HG03025 (cell line): Measurements from ENCODE around the gene ASPHD2.
A peak's percentile ranks its signal among the peaks of the same experiment; 100 is the strongest.
"Not testable (repeated sequence)": the region's sequence is repeated elsewhere in the genome, so short reads cannot be mapped to it uniquely, and the experiment has no call there.

Experiments
- ATAC-seq: cut with Tn5 transposase; IDR thresholded peaks from one replicate; pipeline ENCODE4 v1.9.1; 2021; ENCODE audit warnings: mild to moderate bottlenecking, moderate library complexity; ENCODE audit not compliant: unreplicated experiment, low FRiP score

ASPHD2 gene

DNA sequence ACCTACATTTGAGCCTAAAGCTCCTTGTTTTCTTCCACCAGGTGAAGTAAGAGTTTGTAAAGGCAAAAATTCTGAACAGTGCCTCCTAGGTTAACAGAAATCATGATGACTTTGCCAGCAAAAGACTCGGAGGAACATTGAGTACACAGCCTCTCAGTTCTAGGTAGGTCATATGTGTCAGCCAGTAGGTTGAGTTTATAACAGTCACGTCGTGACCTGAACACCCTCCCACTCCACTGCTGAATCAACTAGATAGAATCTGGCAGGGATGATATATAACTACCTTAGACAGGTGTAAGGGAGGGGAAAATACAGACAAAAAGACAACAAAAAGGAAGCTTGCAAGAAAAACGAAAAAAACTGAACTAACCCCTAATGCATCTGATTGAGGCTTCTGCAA, 12.8 kb upstream of the ASPHD2 start:
- no peak for ATAC-seq

DNA sequence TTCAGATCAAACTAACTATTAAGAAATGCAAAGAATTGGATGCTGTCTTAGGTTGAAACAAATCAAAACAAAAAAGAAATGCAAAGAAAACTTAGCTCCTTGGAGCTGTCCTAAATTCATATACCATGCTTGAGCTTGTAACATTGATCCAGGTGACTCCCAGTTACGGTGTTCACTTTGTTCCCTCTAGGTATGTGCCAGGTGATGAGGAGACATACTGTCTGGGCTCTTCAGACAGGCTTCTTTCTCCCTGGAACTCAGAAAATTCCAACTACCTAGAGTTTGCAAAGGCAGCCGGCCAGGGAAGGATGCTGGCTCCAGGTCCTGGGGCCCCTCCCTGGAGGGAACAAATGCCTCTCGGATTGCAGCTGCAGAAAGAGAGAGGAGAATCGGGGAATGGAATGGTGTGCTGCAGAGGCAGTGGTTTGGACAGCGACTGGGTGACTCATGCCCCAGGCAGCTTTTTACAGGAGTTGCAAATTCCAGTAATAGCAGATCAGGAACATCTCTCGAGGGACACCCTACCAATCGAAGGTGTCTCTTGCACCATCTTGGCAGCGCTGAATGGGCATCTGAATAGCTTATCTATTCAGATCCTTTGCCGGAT, 12.3 kb upstream of the ASPHD2 start:
- no peak for ATAC-seq

DNA sequence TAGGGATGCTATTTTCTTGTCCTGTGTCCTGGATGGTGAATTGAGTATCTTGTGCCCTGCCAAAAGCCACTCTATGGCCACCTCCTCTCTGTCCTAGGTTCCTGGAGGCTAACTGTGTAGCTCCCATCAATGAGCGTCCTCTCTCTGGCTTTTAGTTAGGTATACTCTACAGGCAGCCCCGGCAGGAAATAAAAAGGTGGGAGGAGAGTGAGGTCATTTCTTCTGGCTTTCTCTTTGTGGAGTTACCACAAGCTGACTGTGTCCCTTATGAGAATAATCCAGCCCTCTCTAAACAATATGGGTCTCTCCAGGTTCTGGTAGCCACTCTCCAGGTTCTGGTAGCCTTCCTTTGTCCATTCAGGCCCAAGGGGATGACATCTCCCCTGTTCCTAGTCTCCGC, 11.7 kb upstream of the ASPHD2 start:
- ATAC-seq = no peak

DNA sequence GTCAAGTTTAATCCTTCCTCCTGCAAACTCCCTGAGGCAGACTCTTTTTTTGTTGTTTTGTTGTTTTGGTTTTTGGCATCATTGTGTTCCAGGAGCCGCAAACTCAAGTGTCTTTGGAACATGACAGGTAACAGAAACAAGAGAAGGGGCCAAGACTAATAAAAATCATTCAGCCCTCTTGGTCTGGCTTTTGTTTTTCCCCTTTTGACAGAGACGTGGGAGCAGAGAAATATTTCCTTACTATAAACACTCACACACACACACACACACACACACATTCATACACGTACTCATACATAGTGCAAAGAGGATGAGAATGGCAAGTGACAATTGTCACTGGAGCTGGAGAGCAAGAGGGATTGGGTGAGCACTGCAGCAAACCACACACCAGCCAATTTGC, 10.4 kb upstream of the ASPHD2 start:
- ATAC-seq = no peak

DNA sequence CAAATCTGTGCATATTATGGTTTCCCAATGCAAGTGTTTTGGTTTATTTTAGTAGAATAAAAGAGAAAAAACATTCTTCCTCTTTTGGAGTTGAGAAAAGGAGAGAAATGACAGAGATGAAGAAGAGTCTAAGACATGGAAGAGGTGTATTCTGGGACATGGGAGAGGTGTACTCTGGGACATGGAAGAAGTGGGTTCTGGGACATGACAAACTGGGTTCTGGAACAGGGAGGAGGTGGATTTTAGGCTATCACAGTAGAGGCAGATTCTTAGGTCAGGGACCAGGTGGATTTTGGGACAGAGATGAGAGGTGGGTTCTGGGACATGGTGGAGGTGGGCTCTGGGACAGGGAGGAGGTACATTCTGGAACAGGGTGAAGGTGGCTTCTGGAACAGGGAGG, 2.1 kb upstream of the ASPHD2 start:
- no peak for ATAC-seq

DNA sequence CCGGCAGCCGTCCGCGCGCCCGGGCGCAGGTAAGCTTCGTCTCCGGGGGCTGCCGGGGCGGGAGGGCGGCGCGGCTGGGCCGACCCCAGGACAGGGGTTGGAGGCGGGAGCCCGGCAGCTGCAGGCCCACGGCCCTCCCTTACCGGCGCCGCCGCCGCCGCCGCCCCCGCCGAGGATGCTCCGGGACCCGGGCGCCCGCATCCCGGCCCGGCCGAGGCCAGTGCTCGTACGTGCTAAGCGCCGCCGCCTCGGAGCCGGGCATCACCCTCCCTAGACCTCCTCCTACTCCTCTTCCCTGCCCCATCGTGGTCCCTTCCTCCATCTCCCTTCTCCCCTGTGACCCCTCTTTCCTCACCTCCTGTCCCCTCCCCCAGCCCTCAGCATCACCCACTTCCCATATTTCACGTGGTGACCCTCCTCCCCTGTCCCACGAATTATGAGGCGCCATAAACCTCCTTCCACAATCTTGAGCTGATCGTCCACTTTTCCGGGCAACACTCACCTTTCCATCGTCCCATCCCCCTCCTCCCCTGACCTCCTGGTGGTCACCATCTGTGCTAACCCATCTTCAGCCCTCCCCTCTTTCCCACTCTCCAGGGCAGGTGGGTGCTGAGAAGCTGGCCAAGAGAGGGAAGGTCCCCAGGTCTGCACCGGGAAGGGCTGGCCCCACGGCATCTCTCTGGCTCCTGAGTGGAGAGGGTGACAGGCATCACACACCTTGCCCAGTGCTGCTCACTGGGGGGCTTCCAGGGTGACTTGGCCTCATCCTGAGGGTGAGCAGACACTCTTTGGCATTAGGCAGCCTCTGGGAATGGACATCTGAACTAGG, 612 bp downstream of the ASPHD2 start:
- ATAC-seq = peak; percentile 25

DNA sequence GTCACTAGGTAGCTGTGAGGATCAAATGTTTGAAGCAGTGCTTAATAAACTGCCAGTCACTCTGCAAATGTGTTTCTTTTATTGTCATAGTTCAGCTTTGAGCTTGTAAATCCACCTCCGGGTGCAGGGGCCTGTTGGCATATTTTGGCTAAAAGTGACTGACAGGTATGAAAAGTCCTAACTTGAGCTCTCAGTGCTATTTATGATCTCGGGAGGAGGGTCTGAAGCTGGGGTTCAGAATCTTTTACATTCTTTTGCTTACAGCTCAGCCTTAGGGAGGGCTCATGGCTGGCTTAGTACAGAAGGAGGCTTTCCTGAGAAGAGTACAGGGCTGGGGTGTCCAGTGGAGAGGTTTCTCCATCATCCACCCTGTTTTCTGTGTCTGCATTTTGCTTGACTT, 1.5 kb downstream of the ASPHD2 start:
- no peak for ATAC-seq

DNA sequence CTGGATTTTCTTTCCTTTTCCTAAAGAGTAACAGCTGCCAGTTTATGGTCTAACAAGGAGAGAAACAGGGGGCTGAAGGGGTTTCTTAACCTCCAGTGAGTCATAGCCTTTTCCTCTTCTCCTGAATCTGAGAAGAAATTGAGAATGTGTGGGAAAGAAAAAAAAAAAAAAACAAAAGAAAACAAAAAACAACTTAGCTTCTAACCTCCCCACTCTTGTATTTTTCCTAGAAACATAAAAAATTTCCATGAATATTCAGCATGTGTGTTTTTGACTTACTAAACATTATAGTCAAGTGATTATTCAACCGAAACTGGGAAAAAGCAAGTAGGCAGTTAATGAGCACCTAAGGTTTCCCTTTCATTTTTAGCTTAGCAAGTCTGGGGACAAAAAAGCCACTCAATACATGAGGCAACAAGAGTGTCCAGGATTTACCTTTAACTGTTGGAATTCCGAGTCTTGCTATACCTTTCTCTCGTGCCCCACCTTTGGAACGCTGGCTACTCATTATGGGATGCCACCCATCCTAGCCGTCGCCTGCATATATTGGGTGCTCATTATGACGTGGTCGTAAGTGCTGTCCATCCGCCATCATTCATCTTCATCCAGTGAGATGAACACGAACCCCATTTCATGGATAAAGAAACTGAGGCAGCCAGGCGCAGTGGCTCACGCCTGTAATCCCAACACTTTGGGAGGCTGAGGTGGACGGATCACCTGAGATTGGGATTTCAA, 2.4 kb downstream of the ASPHD2 start:
- ATAC-seq = no peak

DNA sequence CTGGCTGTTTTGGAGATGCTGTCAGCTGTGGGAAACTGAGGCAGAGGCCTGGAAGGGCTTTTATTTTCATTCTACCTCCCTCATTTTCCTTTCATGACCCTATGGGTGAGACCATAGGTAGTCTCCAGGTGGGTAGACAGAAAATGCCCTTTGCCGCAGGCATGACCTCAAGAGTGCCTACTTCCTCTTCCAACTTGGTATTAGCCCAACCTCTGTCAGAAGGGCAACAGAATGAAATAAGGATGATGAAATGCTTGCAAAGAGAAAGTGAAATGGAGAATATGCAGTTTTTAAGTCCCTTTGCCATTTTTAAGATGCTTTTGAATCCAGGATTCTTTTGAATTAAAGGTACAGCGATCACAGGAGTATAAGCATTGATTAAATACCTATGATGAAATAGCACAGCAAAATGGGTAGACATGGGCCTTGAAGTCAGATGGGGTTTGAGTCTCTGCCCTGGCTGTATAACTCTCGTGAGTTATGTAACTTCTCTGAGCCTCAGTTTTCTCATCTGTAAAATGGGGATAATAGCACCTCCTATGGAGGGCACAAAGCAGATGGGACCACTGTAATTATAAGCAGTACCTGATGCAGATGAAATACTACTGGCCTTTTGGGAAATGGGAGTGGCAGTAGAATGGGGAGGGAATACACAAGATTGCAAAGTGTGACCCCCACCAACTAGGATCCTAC, 3.7 kb downstream of the ASPHD2 start:
- ATAC-seq = no peak

DNA sequence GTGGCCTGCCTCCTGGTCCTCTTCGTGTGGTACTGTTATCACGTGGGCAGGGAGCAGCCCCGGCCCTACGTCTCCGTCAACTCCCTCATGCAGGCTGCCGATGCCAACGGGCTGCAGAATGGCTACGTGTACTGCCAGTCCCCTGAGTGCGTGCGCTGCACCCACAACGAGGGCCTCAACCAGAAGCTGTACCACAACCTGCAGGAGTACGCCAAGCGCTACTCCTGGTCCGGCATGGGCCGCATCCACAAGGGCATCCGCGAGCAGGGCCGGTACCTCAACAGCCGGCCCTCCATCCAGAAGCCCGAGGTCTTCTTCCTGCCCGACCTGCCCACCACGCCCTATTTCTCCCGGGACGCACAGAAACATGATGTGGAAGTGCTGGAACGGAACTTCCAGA, 4.7 kb downstream of the ASPHD2 start:
- no peak for ATAC-seq

GRCh38 chr22:26435327-26436093, 6.5 kb downstream of the ASPHD2 start:
- ATAC-seq = no peak

DNA sequence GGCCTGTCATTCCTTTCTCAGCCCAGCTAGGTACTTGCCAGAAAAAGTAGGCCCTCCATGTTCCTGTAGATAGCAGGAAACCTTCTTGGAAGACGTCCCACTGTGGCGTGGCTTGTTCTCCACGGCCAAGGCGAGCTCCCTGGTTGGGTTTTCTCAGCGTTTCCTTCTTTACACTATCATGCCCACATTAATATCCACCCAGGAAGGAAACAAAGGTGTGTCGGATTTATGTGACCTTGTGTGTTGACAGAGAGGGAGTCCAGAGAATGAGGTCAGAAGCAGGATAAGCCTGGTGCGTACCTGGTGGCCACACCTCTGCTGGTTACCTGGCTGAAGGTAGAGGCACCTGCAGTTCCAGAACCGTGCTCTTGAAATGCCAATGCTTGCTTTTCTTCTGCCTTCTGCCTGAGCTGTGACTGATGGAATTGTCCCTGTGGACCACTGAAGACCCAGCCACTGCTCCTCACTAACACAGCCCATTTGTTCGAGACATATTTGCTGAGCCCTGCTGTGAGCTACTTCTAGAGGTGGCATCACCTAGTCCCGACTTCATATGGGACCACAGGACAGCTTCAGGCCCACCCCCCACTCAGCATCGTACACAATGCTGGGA, 7.9 kb downstream of the ASPHD2 start:
- ATAC-seq = no peak

- ATAC-seq = no peak
Observed at GRCh38 chr22:26437694-26438392, 8.8 kb downstream of the ASPHD2 start.

DNA sequence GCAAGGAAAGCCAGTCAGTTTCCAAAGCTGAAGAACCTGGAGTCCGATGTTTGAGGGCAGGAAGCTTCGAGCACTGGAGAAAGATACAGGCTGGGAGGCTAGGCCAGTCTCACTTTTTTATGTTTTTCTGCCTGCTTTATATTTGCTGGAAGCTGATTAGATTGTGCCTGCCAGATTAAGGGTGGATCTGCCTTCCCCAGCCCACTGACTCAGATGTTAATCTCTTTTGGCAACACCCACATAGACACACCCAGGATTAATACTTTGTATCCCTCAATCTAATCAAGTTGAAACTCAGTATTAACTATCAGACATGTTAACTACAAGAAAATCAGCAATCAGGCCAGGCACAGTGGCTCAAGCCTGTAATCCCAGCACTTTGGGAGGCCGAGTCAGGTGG, 9.7 kb downstream of the ASPHD2 start:
- not testable (repeated sequence) for ATAC-seq

GRCh38 chr22:26439559-26439958, 10.5 kb downstream of the ASPHD2 start:
- no peak for ATAC-seq

DNA sequence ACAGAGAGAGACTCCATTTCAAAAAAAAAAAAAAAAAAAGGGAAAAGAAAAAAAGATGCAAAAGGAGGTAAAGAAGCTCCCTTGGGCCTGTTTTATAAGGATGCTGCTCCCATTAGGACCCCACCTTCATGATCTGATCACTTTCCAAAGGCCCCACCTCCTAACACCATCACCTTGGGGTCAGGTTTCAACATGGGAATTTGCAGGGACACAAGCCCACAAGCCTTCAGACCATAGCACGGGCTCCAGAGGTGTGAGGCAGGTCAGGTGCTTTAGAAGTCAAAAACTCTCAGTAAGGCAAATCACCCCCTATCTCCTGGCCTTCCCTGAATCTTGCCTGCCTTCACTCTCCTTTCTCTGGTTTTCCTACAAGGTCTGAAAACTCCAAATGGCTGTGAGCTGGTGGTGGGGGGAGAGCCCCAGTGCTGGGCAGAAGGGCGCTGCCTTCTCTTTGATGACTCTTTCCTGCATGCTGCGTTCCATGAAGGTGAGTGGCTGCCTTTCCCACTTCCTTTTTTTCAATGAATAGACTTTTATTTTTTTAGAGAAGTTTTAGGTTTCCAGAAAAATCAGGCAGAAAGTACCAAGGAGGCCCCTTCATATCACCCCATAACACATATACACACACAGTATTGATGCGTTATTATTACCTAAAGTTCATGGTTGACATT, 13.2 kb downstream of the ASPHD2 start:
- ATAC-seq = no peak

DNA sequence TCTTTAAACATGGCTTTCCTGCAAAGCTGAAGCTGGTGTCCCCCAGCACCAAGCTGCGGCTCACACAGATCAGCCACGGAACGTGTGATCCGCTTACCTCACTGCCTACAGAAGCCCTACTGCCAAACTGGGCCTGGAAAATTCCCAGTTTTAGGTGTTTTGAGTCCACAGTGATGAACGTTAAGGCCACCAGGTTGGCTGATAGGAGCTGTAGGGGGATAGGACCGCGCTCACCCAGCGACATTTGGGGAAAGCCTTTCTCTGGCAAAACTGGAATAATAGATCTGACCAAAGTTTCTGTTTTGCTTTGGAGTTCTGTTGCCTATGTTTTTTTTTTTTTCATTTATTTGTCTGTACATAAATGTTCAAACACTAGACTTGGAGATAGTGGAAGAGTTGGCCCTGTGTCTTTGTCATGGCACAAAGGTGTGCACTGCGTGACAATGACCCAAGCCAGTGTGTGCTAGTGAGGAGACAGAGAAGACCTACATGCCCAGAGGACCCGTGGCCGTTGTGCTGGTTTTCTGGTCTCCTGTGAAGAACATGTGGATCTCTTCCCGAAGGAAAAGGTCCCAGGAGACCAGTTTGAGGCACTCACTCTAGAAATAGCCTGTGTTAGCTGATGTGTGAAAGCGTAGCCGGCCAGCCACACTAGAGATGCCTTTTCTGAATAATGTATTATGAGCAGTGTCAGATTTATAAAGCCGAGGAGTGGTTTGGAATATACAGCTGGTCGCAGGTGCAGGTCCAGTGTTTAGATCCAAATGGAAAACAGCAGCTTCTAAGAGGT, 15.0 kb downstream of the ASPHD2 start:
- no peak for ATAC-seq

DNA sequence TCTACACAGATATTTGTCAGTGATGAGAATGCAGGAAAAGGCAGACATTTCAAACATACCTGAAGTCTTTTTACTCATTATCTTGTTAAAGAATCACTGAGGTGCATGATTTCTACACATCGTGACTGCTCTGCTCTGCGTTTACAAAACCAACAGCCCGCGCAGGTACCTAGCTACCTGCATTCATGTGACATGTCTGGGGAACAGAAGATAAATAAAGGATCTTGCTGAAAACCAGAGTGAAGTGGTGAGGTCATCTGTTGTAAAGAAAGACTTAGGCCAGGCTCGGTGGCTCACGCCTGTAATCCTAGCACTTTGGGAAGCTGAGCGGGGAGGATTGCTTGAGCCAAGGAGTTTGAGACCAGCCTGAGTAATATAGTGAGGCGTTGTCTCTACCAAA, 15.7 kb downstream of the ASPHD2 start:
- no peak for ATAC-seq
